GM19452 (cell line): ENCODE measurements around the gene KLHL29.
"Not testable (repeated sequence)": the region's sequence is repeated elsewhere in the genome, so short reads cannot be mapped to it uniquely, and the experiment has no call there.

Experiments
- ATAC-seq: cut with Tn5 transposase; IDR thresholded peaks from one replicate; pipeline ENCODE4 v1.9.1; 2021; ENCODE audit not compliant: unreplicated experiment

Gene KLHL29

DNA sequence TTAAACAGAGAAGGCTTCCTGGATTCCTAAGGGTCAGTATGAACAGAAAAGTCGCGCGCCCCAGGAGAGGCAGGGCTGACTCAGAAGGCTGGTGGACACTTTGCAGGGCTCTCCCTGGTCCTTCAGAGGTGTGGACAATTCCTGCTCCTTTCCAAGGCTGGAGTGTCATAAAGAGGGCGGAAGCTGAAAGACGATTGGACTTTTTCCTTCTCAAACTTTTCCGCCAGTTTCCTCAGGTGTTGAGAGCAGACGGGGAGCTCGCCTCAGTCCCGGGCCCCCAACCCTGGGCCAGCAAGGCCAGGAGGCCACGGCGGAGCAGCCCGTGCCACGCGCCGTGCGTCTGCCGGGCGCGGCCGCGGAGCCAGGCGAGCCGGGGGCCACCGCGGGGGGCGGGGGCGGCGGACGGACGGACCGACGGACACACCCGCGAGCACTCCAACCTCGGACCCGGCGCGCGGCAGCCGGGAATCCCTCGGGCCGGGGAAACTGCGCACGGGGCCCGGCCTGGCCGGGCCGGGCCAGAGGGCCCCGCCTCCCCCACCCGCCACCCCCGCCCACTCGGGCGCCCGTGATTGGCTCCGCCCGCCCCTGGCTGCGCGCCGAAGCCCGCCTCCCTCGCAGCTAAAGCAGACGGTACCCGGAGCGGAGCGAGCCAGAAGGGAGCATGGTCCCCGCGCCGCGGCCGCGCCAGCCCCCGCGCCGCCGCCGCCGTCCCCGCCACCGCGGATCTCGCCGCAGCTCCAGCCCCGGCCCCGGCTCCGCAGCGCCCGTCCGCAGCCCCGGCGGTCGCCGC, at the start of gene KLHL29:
TSS of gene KLHL29 (plus strand) at position 629 of the 793 bp plus-strand sequence. CDS start 177,018 bp downstream, outside the sequence.
- ATAC-seq: peak; percentile 55

DNA sequence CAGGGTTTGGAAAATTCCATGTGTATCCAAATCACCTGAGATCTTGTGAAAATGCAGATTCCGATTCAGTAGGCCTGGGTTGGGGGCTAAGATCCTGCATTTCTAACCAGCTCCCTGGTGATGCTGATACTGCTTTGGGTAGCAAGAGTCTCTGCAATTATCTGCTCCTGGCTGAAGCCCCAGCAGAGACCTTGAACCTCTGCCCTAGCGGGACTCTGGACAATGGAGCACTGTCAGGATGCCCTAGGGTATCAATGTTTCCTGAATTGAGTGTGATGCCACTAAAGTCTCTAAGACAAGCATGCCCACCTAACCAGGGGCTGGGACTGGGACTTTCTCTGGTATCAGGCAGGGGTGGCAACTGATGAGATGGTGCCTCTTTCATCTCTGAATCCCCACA, 49.4 kb upstream of the KLHL29 start:
- no peak for ATAC-seq

DNA sequence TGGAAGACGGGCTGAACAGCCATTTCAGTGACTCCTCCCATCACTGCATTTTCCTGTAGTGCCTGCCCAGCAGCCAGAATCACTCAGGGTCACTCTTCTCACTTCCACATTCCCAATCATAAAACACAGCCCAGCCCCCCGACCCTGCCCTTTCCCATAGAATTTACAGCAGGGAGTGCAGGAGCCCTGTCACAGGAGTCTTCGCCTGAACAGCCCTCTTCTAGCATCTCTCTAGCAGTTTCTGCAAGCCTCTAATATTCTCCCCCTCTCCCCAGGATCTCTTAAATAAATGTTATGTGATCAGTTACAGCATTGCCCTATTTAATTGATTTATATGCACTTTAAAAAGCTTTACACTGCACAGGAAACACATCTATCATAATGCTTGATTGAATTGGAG, 42.9 kb upstream of the KLHL29 start:
- ATAC-seq: no peak

DNA sequence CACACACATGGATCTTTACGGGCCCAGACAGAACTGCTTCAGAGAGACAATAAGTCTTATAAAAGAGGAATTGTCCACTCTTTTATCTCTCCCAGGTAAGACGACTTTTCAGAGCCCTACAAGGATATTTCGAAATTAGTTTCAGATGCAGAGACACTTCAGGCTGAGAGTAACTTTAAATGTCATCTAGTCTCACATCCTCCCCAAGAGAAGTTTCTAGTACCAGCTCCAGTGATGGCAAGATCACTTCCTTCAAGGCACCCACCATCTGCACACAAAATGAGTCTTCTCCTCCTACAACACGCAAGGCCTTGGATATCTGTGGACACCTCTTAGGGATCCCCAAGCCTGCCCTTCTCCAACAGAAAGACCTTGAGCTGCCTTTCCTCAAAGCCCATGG, 39.0 kb upstream of the KLHL29 start:
- no peak for ATAC-seq

DNA sequence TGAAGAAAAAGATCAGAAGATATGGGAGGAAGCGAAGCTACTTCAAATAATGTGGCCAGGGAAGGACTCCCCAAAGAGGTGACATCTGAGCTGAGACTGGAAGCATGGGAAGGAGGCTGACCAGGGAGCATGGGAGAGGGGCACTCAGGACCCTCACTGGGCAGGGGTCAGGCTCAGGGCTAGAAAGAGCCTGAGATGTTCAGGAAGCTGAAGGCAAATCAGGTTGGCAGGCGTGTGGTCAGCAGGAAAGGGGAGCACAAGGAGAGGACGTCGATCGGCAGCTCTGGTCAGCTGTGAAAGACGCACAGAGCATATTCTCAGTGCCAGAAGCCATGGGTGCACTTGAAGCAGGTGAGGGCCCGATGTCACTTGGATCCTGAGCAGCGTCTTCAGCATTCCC, 38.2 kb upstream of the KLHL29 start:
- ATAC-seq: no peak

DNA sequence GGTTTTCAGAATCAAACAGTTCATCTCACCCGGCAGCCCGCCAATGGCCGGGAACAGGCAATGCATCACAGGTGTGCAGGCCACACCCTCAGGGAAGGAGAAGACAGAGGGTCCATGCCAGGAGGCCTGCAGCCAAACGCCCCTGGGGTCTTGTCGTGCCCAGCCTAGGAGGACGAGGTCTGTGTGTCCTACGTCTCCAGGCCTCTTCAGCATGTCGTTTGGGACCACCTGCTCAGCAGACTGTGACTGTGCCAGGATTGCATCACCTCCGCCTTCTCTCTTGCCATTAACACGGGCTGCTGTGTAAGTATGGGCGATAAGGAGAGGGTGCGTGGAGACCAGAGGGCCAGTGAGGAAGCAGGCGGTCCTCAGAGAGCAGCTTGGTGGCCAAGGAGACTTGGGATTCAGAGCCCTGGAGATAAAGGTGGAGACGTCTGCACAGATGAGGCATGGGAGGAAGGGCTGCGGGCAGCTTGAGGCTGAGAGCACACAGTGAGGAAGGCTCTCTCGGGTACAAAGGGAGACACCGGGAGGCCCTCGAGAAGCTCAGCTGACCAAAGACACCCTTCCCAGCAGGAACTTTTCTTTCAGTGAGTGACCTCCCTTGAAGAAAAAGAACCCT, 37.4 kb upstream of the KLHL29 start:
- no peak for ATAC-seq

DNA sequence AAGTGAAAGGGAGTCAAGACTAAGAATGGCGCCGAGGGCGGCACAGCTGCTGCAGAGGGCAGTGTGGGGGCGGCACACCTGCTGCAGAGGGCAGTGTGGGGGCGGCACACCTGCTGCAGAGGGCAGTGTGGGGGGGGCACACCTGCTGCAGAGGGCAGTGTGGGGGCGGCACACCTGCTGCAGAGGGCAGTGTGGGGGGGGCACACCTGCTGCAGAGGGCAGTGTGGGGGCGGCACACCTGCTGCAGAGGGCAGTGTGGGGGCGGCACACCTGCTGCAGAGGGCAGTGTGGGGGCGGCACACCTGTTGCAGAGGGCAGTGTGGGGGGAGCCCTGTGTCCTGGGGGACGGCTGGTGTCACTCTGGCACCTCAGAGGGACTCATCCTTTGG, 36.9 kb upstream of the KLHL29 start:
- ATAC-seq: not testable (repeated sequence)

DNA sequence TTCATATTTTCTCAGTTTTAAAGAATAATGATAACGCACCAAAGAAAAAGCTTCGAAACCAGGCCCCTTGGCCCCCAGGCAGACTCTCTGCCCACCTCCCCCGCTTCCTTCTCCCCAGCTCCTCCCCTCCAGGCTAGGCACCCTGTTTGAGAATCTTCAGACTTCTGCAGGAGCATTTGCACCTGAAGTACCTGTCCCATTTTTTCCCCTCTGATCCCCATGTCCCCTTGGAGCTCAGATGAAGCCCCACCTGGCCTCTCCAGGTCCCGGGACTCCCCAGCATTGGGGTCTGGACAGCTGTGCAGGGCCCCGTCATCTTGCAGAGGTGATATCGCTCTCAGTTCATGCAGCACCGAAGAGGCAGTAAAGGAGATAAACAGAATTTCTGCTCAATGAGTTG, 35.5 kb upstream of the KLHL29 start:
- no peak for ATAC-seq

DNA sequence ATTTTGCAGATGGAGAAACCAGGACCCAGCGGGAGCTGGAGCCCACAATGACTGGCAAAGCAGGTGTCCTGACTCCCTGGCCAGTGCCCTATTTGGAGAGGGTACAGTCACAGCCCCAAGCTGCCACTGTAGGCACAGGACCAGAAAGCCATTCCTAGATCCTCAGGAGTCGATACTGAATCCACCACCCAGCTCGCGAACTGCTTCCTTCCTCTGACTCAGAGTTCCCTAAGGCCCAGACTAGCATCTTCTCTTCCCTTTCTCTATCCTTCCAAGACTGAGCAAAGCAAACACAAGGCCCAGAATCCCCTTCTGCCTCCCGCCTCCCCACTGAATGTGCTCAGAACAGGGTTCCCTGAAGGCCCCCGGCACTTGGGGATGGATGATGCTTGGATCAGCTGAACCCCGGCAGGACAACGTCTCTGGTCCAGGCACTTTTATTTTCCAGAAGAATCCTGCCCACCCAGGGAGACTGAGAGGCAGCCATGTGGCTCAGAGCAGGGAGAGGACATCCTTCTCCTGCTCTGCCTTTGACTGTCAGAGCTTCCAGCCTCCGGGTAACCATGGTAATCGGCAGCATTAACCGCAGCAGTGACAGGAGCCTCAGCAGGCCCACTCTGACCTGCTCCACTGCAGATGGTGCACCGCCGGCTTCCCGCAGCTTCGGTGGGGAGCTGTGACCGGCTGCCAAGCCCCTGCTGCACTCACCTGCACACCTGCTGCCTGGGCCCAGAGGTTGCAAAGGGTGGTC, 34.8 kb upstream of the KLHL29 start:
- ATAC-seq: no peak

DNA sequence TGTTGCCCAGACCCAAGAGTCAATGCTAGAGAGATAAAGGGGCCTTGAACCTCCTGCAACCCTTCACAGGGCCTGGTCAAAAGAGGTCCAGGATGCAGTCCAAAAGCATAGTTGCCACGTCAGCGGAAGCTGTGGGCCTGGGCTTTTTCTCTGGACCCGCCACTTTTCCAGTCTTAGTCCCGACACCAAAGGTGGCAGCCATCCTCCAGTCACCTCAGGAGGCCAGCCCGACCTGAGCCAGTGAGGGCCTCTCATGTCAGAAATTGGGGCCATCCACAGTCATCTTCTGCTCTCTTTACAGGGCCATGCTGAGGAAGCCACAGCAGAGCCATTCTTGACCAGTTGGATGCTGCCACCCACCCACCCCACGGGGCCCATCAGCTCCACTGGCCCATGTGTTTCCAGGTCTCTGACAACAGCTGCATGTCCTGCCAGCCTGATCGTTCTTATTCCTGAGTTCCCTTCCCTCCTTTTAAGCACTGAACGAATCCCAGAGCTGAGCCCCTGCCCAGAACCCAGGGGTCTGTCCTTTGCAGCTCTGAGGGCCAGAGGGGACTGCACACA, 34.1 kb upstream of the KLHL29 start:
- ATAC-seq: no peak

DNA sequence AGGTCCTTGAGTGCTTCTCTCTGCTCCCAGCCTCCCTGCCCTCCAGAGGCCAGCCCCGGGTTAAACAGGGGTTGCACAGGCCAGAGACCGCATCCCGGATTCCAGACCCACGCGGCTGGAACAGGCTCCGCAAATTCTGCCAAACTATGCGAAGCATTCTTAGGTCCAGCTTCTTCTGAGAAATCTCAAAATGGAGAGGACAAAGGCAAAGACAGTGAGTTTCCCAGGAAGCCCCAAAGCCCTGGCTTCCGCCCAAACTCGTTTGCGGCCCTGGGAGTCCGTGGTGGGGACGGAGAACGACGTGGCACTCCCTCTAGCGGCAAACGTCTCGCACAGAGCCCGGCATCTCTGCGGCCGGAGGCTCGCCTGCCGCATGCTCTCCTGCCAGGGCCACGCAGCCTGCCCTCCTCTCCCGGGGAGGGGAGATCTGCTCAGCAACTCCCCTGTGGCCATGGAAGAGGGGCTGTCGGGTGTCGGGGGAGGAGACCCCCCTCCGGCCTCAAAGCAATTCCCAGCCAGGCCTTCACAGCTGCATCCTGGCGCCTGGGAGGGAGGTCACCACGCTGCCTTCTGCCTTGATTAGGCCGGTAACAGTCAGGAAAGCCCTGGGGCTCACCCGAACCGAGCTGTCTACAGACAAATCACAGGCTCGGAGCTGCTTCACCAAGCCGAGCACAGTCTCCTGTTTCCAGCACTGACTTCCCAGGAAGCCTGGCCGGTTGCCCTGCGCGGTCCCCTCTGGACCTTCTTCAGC, 33.4 kb upstream of the KLHL29 start:
- peak; percentile 96 for ATAC-seq

DNA sequence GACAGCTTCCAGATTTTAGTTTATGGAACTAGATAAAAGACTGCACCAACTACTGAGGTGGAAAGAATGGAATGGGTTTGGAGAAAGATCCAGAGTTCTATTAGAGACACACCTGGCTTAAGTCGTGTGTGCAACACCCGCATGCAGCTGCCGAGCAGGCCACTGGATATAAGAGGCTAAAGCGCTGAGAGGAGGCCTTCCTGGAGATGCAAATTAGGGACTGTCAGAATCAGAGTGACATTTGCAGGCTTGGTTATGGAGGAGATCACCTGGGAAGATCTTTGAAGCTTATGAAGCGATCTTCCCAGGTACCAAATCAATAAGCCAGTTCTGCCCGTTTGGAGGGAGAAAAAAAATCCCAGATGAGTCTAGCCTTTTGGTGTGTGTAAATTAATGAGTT, 30.4 kb upstream of the KLHL29 start:
- ATAC-seq: peak; percentile 45

DNA sequence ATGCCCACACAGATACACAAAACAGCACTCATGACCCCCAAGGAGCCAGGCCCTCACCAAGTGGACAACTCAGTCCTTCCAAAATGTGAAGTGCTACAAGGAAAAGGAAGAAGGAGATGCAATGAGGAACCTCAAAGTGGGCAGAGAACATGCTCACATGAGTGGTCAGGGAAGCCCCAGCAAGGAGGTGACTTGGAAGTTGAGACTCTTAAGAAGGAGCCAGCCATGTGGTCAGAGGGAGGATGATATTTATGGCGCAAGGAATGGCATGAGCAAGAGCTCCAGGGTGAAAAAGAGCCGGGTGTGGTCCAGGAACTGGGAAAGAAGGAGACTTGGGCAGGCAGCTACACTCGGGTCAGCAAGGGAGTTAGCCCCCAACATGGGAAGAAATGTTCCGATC, 30.0 kb upstream of the KLHL29 start:
- ATAC-seq: no peak

DNA sequence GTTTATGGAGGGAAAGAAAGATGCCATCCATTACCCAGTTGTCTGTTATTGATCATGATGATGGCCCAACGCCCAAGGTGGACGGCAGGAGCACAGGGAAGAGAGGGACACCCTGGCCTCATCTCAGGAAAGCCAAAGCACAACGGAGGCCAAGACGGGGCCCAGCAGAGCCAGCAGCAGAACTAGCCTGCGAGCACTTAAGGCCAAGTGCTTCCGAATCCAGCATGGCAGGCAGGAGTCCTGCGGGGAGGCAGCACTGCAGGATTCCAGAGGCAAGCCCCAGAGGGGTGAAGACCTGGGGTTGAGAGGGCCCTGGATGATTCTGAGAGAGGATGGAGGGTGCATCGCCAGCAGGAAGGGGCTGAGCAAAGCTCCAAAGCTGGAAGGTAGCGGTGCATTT, 28.3 kb upstream of the KLHL29 start:
- no peak for ATAC-seq

DNA sequence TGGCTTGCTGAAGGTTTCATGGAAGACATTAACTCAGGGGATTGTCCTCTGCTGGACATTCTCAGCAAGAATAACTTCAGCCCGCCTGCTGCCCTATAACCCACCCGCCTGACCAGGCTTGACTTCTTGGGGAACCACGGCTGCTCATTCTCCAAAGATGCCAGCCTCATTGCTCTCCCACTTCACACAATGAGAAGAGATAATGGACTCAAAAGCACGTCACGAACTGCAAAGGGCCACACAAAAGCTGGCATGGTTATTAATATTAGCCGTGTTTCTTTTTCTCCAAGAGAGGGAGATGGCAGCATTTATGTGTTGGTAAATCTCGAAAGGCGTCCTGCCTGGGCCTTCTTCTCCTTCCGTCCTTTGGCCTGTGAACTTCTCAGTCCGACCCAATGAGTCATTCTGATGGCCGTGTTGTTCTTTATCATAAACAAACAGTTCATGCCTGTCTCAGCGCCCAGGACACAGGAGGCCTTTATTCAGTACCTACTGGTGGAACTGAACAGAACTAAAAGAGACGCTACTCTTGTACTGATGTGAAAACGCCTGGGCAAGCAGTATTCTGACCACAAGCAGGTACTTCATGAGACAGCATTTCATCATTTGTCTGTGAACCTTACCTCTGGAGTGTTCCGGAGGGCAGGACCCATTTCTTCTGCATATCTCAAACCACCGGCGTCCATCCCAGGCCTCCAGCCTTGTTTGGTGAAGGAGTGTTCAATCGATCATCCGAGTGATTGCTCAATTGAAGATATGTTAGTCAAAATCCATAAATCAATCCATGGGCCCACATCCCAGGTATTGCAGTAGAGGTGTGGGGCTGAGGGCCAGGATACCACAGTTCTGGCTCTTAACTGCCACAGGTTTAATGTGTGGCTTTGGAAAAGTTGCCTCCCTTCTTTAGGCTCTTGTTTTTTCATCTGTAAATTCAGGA, 25.1 kb upstream of the KLHL29 start:
- ATAC-seq: no peak

DNA sequence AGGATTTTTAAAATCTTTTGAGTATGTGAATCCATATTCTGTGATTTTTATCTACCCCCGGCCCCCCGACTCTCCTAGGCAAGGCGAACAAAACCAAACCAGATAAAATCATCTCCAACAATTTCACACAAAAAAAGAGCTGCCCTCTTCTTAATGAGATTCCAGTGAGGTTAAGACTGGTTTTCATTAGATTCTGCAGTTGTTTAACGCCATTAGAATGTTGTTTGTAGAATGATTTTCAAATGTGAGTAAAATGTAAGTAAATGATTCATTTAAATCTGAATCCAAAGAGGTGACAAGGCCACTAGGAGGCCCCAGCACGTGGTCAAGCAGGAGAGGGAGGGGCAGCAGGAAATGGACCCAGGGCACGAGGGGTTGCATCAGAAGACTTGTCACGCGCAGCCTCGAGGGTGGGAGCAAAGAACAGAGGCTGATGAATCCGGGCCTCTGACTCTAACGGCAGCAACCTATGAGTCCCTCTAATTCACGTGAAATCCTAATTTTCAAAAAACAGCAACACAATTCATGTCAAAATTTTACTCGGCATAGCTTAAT, 24.3 kb upstream of the KLHL29 start:
- no peak for ATAC-seq

DNA sequence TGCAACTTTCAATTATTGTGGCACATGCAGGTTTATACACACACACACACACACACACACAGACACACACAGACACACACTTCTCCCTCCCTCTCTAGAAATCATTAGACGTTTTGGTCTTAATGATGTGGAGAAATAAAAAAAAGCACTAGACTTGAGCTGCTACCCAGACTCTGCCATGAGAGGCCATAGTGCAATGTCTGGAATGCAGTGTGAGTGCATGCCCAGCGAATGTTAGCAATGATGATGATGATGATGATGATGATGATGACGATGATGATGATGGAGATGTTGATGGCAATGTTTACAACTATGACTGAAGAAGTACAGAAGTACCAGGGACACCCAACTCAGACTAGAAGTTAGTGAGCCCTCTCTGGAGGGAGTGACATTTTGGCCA, 23.8 kb upstream of the KLHL29 start:
- ATAC-seq: no peak

DNA sequence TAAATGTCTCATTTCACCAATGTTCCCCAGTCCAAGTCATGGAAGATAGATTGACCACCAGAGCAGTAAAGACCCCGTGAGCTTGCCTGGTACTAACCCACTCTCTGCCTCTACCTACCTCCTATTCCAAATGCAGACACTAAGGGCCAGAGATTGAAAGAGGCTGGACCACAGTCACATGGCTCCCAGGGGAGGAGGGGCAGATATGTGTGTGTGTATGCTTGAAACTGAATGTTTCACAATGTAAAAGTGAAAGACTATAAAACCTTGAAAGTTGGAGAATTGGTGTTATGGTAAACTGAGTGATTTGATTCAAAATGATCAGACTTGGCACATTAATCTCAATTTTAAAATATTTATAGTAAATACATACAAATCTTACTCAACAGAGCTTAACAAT, 21.7 kb upstream of the KLHL29 start:
- no peak for ATAC-seq

DNA sequence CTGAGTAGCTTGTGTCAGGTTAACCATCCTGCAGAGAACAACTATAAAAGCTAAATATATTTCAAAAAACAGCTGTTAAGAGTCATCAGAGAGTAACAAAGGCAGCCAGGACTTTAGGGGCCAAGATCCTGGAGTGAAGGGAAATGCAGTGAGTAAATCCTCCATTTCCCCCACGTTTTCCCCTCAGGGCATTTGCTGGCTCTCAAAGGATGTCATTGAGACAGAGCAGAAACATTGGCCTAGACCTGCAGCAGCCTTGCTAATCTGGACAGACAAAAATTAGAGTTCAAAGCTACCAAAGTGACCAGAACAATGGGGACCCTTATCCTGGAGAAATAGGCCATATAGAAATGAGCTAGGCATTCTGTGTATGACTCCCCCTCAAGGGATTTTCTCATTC, 21.1 kb upstream of the KLHL29 start:
- ATAC-seq: no peak

DNA sequence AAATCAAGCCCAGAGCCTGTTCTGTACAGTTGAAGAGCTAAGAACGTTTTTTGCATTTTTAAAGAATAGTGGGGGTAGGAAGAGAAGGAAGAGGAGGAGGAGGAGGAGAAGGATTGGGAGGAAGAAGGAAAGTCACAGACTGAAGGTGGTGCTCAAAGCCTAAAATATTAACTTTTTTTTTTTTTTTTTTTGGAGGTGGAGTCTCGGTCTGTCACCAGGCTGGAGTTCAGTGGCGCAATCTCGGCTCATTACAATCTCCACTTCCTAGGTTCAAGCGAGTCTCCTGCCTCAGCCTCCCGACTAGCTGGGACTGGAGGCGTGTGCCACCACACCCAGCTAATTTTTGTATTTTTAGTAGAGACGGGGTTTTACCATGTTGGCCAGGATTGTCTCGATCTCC, 18.3 kb upstream of the KLHL29 start:
- no peak for ATAC-seq
